Type B pancreatic cell (in vitro differentiated cells): ENCODE results near the gene FBN1. TPM values are rescaled to one million over a fixed set of nuclear protein-coding genes. Genes with fewer than 3 reads are reported as not detected.

Experiments
- DNase-seq: peaks from one replicate; pipeline ENCODE4 v3.0.0; 2021; ENCODE audit warnings: mixed read lengths; ENCODE audit not compliant: unreplicated experiment; ENCODE audit errors: extremely low spot score
- H3K27ac Mint-ChIP-seq: 2 replicates; pipeline ENCODE4 v1.8.0; 2021; ENCODE audit warnings: mild to moderate bottlenecking, mixed read lengths
- H3K27me3 Mint-ChIP-seq: 2 replicates; pipeline ENCODE4 v1.8.0; 2021; ENCODE audit warnings: mixed read lengths
- H3K36me3 Mint-ChIP-seq: 2 replicates; pipeline ENCODE4 v1.8.0; 2021; ENCODE audit warnings: mixed read lengths
- H3K4me1 Mint-ChIP-seq: one replicate; pipeline ENCODE4 v1.8.0; 2021; ENCODE audit warnings: mixed read lengths; ENCODE audit not compliant: unreplicated experiment
- H3K4me3 Mint-ChIP-seq: 2 replicates; pipeline ENCODE4 v1.8.0; 2021; ENCODE audit warnings: mild to moderate bottlenecking, mixed read lengths
- H3K9me3 Mint-ChIP-seq: 2 replicates; pipeline ENCODE4 v1.8.0; 2021; ENCODE audit warnings: mixed read lengths
- total RNA-seq: library from RNA; stranded (reverse); gene quantifications from 2 replicates; pipeline ENCODE4 v1.2.1, GENCODE V29; 2021; ENCODE audit warnings: low replicate concordance
- TF ChIP-seq, protein P1 (sequence below): fragments of 200-600 bp; sonication (generic); conservative IDR thresholded peaks from 2 replicates; pipeline ENCODE4 v1.5.0; 2021; ENCODE audit warnings: antibody characterized with exemption, mild to moderate bottlenecking

FBN1 gene
- total RNA-seq, 1 donor from 2014 or later: 58.4 TPM

DNA sequence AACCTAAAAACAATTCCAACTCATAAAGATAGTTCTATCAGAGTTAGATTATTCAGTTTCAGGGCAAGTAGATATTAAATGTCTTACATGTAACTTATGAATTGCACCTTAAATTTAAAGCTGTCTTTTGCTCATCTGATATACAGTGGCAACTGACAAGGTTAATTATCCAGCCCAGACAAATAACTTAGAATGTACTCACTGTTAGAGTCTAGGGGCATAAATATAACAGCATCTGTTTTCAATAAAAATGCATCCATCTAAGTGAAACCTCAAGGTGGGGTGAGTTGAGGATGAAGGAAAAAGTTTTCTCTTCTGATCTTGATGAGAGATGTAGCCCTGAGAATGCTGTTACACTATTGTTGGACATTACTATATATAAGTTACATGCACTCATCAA is 112.6 kb downstream of the FBN1 start:
- Mint-ChIP-seq H3K36me3 (peaks cover 10% of the 10 kb centered on the region), H3K4me1 (peaks cover 15% of the 10 kb centered on the region), H3K4me3 (no peak overlapping the region), H3K27ac (no peak overlapping the region), H3K27me3 (no peaks in the 10 kb centered on the region), H3K9me3 (no peaks in the 10 kb centered on the region)
- no peak for DNase-seq
- TF ChIP-seq, protein P1, sequence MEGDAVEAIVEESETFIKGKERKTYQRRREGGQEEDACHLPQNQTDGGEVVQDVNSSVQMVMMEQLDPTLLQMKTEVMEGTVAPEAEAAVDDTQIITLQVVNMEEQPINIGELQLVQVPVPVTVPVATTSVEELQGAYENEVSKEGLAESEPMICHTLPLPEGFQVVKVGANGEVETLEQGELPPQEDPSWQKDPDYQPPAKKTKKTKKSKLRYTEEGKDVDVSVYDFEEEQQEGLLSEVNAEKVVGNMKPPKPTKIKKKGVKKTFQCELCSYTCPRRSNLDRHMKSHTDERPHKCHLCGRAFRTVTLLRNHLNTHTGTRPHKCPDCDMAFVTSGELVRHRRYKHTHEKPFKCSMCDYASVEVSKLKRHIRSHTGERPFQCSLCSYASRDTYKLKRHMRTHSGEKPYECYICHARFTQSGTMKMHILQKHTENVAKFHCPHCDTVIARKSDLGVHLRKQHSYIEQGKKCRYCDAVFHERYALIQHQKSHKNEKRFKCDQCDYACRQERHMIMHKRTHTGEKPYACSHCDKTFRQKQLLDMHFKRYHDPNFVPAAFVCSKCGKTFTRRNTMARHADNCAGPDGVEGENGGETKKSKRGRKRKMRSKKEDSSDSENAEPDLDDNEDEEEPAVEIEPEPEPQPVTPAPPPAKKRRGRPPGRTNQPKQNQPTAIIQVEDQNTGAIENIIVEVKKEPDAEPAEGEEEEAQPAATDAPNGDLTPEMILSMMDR: no peak

DNA sequence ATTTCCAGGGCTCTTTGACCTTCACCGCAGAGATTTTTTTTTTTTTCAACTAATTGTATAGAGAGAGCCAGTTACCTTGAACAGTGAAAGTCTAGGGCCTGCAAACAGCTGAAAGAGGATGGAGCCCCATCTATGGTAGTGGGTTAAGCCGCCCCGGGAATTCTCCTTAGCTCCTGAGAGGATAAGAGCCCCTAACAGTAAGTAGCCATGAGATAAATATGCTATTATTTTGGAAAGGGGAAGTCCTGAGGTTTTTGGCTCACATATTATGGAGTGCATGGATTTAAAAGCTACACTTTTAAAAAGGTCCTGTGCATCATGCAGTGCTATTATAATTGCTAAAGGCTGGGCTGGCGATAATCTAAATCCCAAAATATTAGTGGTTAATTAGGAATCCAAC is 115.0 kb downstream of the FBN1 start:
- Mint-ChIP-seq H3K27me3 (no peaks in the 10 kb centered on the region), H3K36me3 (peaks cover 3% of the 10 kb centered on the region), H3K4me1 (peaks cover 3% of the 10 kb centered on the region), H3K4me3 (no peak overlapping the region), H3K9me3 (no peaks in the 10 kb centered on the region), H3K27ac (no peak overlapping the region)
- no peak for DNase-seq
- TF ChIP-seq, protein P1: no peak

DNA sequence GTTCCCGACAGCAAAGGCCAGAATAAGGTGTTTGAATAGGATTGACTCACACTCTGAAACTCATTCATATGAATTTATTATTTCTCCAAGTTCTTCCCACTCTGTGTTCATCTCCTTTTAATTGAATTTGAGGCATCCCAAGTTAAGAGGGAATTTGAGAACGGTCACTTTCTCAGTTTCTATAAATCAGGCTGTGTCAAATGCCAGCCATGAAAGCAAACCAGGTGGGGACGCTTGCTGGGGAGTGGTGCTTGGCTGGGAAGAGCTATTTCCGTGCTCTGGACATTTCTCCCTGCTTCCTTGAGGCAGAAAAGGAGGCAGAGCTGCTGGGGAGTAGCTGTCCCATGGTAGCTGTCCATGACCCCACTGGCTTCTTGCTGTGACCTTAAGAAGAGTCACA is 116.6 kb downstream of the FBN1 start:
- H3K27ac Mint-ChIP-seq: no peak overlapping the region

DNA sequence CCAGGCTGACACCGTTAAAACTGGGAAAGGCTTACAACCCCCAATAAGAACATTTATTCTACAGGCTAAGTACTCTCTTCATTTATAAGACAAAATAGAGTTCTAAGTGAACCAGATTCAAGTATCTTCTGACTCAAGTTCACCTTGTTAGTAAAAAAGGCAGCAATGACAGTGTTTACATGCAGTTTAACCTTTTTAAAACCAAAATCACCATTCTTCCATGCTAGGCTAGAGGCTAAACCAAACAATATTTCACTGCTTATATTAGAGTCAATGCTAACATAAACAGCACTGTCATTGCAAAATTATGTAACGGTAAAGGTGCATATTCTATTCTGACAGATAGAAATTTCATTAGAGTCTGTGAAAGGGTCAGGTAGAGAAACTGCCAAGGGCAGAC is 118.0 kb downstream of the FBN1 start:
- Mint-ChIP-seq H3K36me3 (peaks cover 8% of the 10 kb centered on the region), H3K27me3 (no peaks in the 10 kb centered on the region), H3K4me1 (no peaks in the 10 kb centered on the region), H3K27ac (no peak overlapping the region), H3K9me3 (no peaks in the 10 kb centered on the region), H3K4me3 (no peak overlapping the region)
- TF ChIP-seq, protein P1: no peak
- no peak for DNase-seq

More for the DNA sequence above, 116.6 kb downstream of the FBN1 start:
- Mint-ChIP-seq H3K4me1 (peaks cover 3% of the 10 kb centered on the region), H3K4me3 (no peak overlapping the region), H3K36me3 (peaks cover 7% of the 10 kb centered on the region), H3K27me3 (no peaks in the 10 kb centered on the region), H3K9me3 (no peaks in the 10 kb centered on the region)
- DNase-seq: no peak
- TF ChIP-seq, protein P1: no peak

DNA sequence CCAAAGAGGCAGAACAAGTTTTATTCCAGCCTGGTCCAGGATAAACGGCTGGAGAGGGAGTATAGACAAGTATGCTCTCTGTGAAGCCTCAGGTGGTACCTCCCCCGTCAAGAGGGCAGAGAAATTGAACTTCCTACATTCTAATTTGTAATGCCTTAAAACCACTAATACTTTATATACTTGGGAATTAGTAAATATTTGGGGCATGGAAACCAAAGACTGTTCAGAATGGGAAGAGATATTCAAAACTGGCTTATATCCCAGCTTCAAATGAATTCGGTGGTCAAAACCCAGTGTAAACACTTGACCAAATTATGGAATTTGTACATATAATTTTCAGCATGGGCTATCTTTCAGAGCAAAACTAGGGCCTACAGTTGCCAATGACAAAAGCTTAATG is 122.6 kb downstream of the FBN1 start:
- peaks cover 6% of the 10 kb centered on the region for H3K36me3 Mint-ChIP-seq
- H3K4me3 Mint-ChIP-seq: no peak overlapping the region
- TF ChIP-seq, protein P1: no peak
- no peak for DNase-seq
- H3K9me3 Mint-ChIP-seq: no peaks in the 10 kb centered on the region
- no peaks in the 10 kb centered on the region for H3K27me3 Mint-ChIP-seq
- H3K27ac Mint-ChIP-seq: no peak overlapping the region
- H3K4me1 Mint-ChIP-seq: no peaks in the 10 kb centered on the region

DNA sequence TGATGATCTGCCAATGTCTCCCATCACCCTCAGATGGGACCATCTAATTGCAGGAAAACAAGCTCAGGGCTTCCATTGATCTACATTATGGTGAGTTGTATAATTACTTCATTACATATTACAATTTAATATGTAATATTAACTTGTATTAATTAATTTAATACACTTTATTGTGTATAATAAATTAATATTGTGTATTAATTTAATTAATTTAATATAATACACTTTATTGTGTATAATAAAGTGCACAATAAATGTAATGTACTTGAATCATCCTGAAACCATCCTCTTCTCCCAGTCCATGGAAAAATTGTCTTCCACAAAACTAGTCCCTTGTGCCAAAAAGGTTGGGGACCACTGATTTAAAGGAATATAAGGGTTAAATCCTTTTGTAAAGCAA is 123.4 kb downstream of the FBN1 start:
- Mint-ChIP-seq H3K4me3 (no peak overlapping the region), H3K4me1 (no peaks in the 10 kb centered on the region), H3K9me3 (no peaks in the 10 kb centered on the region), H3K27me3 (no peaks in the 10 kb centered on the region), H3K36me3 (peaks cover 6% of the 10 kb centered on the region), H3K27ac (no peak overlapping the region)
- no peak for DNase-seq
- TF ChIP-seq, protein P1: no peak
